Measurements from ENCODE around the gene DUSP7.

- TF ChIP-seq CTCF (IDR thresholded peaks at IDR 0.05) = no peak
- no peak for TF ChIP-seq POLR2A (IDR thresholded peaks at IDR 0.05)
- TF ChIP-seq EP300 (IDR thresholded peaks at IDR 0.05) = no peak
Measured at GRCh38 chr3:52104684-52105640, 48.6 kb upstream of the DUSP7 start.

Data from gastroesophageal sphincter (tissue), 3 donors.